Spleen (tissue), 7 donors: ENCODE results near the gene GFPT1.

ENCODE experiments used
- CTCF ChIP-seq, 11 experiments: fragments of 200-600 bp in 7 of 11; fragments of 450-650 bp in 4 of 11; sonication (generic) in 4 of 11; IDR thresholded peaks in 8 of 11; conservative IDR thresholded peaks in 3 of 11; 1 replicate in 7 of 11; 2 replicates in 4 of 11; pipeline versions ENCODE4 v1.4.0 to v1.8.0; 2016 to 2021; ENCODE audit warnings: antibody characterized with exemption in 11 of 11, inconsistent platforms in 4 of 11, mild to moderate bottlenecking in 1 of 11
- POLR2A ChIP-seq, 3 donors: fragments of 450-650 bp; IDR thresholded peaks; one replicate each; pipeline ENCODE4 v1.5.1; 2017; ENCODE audit warnings: antibody characterized with exemption in 3 of 3, mild to moderate bottlenecking in 1 of 3
- POLR2AphosphoS5 ChIP-seq, 3 donors: sonication (generic); formaldehyde crosslinking; IDR thresholded peaks; one replicate each; pipeline ENCODE4 v1.5.1; 2017; ENCODE audit warnings: antibody characterized with exemption in 3 of 3
- donor health status: DM: no; HTN: no; CAD: no; lungs with moderate emphysema.
- donor health status: DM: no; HTN: no; CAD: no.
- donor health status: DM: no; HTN: no; CAD: no.

GRCh38 chr2:69416147-69416546 lies 29.1 kb upstream of the GFPT1 start:
- no peak for TF ChIP-seq CTCF (IDR thresholded peaks at IDR 0.05 in 8 of 11, conservative IDR thresholded peaks at IDR 0.05 in 3 of 11)
- TF ChIP-seq POLR2A (IDR thresholded peaks at IDR 0.05) = no peak
- TF ChIP-seq POLR2AphosphoS5 (IDR thresholded peaks at IDR 0.05) = no peak
